ENCODE results near the gene NCAPD2.

The NCAPD2 gene

DNA sequence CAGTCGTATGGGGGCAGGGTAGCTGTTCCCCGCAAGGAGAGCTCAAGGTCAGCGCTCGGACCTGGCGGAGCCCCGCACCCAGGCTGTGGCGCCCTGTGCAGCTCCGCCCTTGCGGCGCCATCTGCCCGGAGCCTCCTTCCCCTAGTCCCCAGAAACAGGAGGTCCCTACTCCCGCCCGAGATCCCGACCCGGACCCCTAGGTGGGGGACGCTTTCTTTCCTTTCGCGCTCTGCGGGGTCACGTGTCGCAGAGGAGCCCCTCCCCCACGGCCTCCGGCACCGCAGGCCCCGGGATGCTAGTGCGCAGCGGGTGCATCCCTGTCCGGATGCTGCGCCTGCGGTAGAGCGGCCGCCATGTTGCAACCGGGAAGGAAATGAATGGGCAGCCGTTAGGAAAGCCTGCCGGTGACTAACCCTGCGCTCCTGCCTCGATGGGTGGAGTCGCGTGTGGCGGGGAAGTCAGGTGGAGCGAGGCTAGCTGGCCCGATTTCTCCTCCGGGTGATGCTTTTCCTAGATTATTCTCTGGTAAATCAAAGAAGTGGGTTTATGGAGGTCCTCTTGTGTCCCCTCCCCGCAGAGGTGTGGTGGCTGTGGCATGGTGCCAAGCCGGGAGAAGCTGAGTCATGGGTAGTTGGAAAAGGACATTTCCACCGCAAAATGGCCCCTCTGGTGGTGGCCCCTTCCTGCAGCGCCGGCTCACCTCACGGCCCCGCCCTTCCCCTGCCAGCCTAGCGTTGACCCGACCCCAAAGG is 41.2 kb downstream of the NCAPD2 start:
- peak; percentile 61 to 87 (median 84) for DNase-seq

DNA sequence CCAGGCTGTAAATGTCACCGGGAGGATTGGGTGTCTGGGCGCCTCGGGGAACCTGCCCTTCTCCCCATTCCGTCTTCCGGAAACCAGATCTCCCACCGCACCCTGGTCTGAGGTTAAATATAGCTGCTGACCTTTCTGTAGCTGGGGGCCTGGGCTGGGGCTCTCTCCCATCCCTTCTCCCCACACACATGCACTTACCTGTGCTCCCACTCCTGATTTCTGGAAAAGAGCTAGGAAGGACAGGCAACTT is 41.7 kb downstream of the NCAPD2 start:
- DNase-seq = no peak

DNA sequence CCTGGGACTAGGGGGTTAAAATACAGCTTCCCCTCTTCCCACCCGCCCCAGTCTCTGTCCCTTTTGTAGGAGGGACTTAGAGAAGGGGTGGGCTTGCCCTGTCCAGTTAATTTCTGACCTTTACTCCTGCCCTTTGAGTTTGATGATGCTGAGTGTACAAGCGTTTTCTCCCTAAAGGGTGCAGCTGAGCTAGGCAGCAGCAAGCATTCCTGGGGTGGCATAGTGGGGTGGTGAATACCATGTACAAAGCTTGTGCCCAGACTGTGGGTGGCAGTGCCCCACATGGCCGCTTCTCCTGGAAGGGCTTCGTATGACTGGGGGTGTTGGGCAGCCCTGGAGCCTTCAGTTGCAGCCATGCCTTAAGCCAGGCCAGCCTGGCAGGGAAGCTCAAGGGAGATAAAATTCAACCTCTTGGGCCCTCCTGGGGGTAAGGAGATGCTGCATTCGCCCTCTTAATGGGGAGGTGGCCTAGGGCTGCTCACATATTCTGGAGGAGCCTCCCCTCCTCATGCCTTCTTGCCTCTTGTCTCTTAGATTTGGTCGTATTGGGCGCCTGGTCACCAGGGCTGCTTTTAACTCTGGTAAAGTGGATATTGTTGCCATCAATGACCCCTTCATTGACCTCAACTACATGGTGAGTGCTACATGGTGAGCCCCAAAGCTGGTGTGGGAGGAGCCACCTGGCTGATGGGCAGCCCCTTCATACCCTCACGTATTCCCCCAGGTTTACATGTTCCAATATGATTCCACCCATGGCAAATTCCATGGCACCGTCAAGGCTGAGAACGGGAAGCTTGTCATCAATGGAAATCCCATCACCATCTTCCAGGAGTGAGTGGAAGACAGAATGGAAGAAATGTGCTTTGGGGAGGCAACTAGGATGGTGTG is 42.3 kb downstream of the NCAPD2 start:
- peak in 1 of 3 experiments; percentile 38 for DNase-seq

DNA sequence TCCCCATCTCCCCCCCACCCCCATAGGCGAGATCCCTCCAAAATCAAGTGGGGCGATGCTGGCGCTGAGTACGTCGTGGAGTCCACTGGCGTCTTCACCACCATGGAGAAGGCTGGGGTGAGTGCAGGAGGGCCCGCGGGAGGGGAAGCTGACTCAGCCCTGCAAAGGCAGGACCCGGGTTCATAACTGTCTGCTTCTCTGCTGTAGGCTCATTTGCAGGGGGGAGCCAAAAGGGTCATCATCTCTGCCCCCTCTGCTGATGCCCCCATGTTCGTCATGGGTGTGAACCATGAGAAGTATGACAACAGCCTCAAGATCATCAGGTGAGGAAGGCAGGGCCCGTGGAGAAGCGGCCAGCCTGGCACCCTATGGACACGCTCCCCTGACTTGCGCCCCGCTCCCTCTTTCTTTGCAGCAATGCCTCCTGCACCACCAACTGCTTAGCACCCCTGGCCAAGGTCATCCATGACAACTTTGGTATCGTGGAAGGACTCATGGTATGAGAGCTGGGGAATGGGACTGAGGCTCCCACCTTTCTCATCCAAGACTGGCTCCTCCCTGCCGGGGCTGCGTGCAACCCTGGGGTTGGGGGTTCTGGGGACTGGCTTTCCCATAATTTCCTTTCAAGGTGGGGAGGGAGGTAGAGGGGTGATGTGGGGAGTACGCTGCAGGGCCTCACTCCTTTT is 43.1 kb downstream of the NCAPD2 start:
- DNase-seq = peak in 1 of 3 experiments; percentile 38

DNA sequence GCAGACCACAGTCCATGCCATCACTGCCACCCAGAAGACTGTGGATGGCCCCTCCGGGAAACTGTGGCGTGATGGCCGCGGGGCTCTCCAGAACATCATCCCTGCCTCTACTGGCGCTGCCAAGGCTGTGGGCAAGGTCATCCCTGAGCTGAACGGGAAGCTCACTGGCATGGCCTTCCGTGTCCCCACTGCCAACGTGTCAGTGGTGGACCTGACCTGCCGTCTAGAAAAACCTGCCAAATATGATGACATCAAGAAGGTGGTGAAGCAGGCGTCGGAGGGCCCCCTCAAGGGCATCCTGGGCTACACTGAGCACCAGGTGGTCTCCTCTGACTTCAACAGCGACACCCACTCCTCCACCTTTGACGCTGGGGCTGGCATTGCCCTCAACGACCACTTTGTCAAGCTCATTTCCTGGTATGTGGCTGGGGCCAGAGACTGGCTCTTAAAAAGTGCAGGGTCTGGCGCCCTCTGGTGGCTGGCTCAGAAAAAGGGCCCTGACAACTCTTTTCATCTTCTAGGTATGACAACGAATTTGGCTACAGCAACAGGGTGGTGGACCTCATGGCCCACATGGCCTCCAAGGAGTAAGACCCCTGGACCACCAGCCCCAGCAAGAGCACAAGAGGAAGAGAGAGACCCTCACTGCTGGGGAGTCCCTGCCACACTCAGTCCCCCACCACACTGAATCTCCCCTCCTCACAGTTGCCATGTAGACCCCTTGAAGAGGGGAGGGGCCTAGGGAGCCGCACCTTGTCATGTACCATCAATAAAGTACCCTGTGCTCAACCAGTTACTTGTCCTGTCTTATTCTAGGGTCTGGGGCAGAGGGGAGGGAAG is 43.9 kb downstream of the NCAPD2 start:
- DNase-seq = peak; percentile 63 to 86 (median 68)

DNA sequence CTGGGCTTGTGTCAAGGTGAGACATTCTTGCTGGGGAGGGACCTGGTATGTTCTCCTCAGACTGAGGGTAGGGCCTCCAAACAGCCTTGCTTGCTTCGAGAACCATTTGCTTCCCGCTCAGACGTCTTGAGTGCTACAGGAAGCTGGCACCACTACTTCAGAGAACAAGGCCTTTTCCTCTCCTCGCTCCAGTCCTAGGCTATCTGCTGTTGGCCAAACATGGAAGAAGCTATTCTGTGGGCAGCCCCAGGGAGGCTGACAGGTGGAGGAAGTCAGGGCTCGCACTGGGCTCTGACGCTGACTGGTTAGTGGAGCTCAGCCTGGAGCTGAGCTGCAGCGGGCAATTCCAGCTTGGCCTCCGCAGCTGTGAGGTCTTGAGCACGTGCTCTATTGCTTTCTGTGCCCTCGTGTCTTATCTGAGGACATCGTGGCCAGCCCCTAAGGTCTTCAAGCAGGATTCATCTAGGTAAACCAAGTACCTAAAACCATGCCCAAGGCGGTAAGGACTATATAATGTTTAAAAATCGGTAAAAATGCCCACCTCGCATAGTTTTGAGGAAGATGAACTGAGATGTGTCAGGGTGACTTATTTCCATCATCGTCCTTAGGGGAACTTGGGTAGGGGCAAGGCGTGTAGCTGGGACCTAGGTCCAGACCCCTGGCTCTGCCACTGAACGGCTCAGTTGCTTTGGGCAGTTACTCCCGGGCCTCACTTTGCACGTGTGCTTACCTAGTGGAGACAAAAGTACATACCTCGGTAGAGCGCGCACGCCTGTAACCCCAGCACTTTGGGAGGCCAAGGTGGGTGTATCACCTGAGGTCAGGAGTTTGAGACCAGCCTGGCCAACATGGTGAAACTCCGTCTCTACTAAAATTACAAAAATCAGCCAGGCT is 44.8 kb downstream of the NCAPD2 start:
- peak in 1 of 3 experiments; percentile 27 for DNase-seq

DNA sequence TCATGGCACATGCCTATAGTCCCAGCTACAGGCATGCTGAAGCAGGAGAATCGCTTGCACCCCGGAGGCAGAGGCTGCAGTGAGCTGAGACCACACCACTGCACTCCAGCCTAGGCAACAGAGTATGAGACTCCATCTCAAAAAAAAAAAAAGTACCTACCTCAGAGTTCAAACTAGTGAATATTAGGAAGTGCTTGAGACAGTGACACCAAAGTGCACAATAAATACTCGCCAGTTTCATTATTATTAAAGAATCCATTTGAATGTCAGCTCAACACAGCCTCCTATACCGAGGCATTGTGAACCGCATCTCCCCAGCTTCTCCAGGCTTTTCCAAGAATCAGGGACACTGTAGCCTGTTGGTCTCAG is 45.4 kb downstream of the NCAPD2 start:
- DNase-seq = no peak

DNA sequence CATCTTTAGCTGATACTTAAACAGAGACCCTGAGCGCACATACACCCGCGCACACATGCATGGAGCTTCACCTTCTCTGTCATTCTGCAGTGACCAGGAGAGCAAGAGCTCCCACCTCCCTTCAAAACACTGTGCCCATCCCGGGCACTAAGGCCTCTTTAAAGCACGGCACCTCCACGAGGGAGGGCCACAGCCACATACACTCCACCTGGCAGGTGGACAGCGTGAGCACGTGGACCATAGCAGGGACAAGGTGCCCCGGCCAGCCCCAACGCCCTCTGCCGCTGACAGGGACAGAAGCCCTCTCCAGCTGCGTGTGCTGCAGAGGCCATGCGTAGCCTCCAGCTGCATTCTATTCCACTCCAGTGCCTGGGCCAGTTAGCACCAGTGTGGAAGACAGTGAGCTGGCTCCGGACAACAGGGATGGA is 45.8 kb downstream of the NCAPD2 start:
- peak in 1 of 3 experiments; percentile 44 for DNase-seq

DNA sequence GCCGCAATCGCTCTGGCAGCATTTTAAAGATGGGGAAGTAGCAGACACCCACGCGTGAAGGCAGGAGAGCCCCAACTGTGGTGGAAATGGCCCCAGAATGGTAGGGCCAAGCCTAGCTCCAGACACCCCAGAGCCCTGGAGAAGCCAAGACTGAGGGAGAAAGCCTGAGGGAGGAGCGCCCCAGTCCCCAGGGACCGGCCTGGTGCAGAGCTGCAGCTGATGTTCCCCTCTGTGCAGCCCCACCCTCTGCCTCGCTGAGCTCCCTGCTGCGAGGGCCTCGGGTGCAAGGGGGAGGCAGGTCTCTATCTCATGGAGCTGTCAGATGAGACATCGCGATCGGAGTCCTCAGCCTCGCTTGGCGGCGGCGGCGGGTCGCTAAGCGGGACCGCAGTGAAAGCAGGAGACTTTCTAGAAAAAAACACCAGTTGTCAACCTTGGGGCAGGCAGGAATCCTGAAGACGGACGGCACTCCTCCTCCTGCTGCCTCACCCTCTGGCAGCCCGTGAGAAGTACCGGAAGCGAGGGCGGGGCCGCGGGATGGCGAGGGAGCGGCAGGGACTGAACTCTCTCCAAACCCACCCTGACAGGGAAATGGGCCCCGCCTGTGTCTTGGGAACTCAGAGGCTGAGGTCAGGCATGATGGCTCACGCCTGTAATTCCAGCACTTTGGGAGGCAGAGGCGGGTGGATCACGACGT is 46.4 kb downstream of the NCAPD2 start:
- DNase-seq = peak; percentile 67 to 73 (median 71)

DNA sequence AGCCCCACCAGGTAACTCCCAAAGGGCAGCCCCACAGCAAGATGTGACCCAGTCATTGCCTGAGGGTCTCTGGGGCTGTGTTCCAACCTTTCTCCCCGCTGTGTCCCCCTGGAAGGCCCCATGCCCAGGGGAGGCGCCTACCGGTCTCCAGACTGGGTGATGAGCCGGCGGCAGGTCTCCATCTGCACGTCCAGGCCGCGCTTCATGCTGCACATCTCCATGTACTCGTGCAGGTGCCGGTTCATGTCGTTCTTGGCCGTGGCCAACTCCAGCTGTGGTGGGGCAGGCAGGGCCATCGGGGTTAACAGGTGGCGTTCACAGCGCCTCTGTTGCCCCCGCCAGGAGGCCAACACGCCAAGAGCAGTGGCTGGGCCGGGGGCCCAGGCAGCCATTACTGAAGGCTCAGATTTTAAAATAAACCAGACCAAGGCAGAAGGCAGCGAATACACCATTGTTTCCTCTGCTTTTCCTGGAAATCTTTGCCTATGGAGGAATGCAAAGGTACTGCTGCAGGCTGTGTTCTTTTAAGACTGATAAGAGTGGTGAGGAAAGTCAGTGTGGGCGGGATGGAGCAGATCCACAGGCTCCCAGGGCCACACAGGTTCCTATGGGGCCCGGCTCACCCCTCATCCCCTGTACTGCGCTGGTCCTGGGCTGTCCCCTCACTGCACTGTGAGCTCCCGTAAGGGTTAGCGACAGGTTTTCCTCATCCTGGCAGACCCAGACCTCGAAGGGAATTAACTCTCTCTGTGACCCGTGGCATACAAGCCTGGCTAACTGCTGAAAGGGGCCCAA is 47.7 kb downstream of the NCAPD2 start:
- DNase-seq = no peak

DNA sequence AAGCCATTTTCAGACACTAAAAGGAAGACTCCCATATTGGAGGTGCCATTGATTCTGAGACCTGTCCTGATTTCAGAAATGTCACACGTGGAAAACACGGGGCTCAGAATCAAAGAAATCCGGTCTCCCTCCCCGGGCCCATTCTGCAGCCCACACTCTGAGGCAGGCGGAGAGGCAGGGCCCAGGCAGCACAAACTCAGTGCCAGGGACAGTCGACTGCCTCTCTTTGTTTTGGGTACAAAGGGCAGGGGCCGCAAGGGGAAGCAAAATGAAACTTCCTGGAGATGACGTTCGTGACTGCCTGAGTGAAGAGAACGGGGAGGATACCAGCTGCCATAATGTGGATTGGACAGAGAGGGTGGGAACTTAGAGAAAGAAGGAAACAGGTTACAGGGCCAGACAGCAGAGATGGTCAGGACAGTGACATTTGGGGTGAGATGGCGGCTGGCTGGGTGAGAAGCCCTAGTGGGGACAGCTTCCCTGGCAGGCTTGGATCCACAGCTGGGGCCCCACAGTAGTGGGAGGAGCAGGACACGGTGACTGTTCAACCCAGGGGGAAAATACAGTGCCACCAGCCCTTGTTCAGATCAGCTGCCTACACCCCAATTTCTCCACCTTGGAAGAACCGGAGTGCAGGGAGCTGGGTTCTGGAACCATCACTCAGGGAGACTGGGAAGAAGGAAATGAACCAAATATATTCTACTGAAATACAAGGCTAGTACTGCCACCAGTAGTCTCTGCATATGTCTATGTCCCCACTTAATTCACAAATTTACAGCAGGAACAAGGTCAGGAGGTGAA is 48.5 kb downstream of the NCAPD2 start:
- DNase-seq = no peak

DNA sequence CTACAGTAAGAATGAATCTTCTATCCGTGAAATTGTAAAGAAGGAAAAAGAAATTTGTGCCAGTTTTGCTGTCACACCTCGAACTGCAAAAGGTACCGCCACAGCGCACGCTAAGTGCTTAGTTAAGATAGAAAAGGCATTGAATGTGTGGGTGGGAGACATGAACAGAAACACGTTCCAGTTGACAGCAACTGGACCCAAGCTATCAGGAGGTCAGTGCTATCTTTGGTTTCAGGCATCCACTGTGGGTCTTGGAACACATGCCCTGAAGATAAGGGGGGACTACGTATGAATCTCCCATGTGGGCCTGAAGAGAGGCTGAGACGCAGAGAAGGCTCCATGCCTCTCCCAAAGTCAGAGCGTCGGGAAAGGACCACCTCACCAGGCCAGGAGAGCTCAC is 52.1 kb downstream of the NCAPD2 start:
- DNase-seq = no peak

DNA sequence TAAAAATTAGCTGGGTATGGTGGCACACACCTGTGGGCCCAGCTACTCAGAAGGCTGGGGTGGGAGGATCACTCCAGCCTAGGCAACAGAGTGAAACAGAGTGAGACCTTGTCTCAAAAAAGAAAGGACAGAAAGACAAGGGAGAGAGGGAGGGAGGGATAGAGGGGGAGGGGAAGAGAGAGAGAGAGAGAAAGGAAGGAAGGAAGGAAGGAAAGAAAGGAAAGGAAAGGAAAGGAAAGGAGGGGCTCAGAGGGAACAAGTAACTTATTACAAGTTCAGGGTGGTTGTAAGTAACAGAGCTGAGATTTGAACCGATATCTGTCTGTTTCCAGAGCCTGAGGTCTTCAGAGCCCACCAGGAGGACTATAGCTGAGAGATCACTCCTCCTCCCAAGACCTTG is 53.7 kb downstream of the NCAPD2 start:
- DNase-seq = no peak

DNA sequence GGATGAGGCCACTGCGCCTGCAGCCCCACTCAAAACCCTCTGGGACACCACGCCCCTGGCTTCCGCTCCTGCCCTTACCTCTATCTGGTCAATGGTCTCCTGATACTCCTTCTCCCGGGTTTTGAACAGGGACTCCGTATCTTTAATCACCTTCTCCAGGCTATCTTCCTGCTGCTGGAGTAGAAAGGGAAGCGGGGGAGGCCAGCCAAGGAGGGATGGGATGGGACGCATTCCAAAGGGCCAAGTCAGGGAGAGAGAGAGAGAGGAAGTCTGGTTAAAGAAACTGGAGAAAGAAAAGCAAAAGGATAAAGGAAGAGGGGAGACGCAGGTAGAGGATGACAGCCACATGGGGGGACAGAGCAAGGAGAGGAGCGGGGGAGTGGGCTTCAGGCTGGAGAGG is 54.1 kb downstream of the NCAPD2 start:
- DNase-seq = no peak

DNA sequence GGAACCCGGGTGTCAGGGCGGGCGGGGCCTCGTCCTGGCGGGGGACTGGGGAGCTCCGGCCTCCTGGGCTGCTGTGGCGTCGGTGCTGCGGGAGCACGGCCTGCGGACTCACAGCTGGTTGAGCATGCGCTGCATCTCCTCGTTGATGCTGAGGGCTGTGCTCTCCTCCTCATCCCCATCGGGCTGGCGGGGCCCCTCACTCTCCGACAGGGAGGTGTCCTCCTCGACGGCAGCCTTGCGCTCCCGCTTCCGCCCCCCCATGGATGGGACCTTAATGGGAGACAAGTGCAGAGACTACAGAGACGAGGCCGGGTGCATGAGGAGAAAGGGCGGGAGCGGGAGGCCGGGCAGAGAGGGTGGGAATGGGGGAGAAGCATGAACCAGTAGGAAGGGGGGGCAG is 54.7 kb downstream of the NCAPD2 start:
- no peak for DNase-seq

DNA sequence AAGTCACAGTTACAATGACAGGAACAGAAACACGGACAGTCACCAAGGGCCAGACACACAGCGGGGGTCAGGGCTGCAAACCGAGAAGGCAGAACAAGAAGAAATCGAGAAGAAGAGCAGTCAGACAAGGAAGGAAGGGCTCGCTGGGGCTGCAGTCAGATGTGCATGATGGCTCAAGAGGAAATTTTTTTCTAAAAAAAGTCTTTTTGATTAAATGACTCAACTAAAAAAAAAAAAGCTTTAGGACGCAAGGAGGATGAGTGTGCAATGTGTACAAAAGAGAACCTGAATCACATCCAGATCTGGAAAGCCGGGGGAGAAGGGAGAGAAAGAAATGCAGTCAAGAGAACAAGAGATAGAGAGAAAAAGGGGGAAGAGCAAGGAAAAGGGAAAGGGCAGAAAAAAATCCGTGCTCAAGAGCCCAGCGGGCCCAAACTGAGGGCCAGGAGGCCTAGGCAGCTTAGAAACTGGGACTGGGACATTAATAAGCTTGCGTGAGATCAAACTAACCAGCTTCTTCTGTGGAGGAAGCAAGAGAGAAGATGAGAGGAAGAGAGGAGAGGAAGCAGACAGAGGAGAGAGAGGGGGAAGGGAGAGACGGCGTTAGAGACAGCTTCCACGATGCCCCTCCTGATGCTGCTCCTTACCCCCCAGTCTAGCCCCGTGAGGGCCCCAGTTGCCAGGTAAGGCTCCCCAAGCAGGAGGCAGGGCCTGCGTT is 55.2 kb downstream of the NCAPD2 start:
- no peak for DNase-seq

DNA sequence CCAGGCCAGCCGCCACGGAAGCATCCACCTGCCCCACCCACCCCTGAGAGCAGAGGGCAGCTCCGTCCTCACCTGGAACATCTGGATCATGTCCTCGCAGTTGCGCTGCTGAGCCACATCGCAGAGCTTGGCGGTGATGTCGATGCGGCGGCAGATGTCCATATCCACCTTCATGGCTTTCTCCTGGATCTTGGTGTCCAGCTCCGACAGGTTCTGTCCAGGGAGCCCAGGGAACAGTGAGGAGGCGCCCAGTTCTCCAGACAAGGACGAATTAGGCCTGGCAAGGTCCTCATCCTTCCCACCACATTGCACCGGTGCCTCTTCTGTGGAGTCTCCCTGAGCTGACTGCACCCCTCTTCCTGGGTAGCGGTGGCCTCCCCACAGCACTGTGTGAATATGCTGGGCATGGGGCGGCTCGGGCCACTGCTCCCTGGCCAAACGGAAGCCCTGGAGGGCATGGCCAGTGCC is 55.8 kb downstream of the NCAPD2 start:
- no peak for DNase-seq

DNA sequence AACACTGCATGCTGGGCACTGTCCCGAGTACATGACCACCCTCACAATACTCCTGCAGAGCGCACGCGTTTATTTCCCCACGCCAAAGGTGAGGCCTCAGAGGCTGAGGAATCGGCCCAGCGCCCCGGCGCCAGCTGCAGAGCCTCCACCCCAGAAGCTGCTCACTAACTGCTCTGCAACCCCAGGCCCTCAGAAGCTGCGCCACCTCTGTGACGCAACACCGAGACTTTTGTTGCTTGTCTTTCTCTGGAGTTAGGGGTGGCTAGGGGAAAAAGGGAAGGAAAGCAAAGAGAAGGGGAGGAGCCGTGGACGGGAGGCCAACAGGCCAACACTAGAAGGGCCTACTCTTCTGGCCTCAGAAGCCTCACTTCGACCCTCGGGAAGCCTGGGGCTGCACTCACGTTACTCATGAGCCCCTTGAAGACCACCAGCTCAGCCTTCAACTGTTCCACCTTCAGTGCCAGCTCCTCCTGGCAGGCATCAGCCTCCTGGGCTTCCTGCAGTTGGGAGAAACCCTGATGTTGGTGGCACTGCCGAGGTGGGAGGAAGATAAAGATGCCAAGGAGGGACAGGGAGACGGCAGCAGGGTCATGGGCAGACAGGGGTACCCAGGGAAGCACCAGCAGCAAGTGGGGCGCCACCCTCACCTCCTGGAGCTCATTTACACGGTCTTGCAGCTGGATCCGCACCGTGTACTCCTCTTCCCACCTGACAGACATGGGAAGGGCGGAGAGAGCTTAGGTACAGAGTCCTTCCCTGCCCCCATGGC is 56.6 kb downstream of the NCAPD2 start:
- DNase-seq = no peak
